GM19351 (cell line): ENCODE results near the gene ZBTB18.

ENCODE experiments used
- ATAC-seq: cut with Tn5 transposase; IDR thresholded peaks from one replicate; pipeline ENCODE4 v1.9.1; 2021; ENCODE audit warnings: mild to moderate bottlenecking, moderate library complexity; ENCODE audit not compliant: unreplicated experiment

Gene ZBTB18

DNA sequence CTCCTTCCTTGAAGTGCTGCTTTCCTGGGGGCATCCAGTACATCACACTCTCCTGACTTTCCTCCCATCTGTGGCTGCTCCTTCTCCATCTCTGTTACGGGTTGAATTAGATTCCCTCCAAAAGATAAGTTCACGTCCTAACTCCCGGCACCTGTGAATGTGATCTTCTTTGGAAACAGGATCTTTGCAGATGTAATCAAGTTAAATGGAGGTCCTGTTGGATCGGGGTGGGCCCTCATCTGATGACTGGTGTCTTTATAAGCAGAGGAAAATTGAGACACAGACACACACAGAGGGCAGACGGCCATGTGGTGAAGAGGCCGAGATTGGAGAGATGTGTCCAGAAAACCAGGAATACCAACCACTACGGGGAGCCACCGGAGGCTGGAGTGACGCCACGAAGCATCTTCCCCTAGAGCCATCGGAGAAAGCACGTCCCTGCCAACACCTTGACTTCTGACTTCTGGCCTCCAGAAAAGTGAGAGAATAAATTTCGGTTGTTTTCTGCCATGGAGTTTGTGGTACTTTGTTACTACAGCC lies 36.0 kb downstream of the ZBTB18 start:
- ATAC-seq = no peak

GRCh38 chr1:244087611-244088010 lies 36.5 kb downstream of the ZBTB18 start:
- ATAC-seq = no peak

DNA sequence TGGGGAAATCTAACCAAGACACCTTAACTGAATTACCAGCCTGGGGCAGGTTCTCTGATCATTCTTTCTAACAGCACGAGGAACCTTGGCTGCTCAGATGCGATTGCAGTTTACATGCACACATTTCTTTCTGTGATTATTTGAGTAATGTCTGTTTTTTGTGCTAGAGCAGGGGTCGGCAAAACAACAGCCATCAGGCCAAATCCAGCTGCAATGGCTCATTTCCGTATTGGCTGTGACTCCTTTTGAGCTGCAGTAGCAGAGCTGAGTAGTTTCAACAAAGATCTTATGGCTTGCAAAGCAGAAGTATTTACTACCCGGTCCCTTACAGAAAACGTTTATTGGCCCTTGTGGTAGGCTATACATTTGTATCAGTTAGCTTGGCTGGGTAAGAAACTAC lies 37.1 kb downstream of the ZBTB18 start:
- ATAC-seq = no peak

GRCh38 chr1:244089561-244089960 lies 38.5 kb downstream of the ZBTB18 start:
- ATAC-seq = no peak

- ATAC-seq = no peak
These were observed 39.6 kb downstream of the ZBTB18 start for GRCh38 chr1:244090645-244091044.

DNA sequence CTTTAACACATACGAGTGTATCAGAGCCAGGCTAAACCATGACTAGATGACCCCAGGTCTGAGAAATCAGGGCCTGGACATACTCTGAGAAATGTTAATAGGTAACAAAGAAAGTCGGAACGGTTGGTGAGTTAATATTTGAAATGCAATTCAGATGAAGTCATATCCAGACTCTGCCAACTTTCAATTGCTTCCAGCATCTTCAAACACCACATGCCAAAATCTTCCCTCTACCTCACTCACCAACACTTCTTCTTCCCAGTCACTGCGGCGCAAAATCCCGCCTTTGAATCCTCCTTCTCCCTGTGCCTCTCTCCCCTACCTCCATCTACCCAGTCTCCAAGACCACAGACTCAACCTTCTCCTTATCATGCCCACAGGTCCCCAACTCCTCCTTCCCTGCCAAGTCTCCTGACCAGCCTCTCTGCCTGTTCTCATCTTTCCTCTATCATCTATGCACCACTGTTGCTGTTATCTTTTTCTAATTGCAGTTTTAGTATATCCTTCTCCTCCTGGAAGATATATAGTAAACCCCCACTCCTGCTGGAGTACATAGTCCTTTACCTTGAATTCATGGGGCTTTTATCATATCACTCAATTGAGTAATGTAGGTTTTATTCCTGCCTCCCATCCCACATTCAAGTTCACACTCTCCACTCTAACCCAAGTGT lies 41.3 kb downstream of the ZBTB18 start:
- no peak for ATAC-seq

- ATAC-seq = no peak
These were observed 42.0 kb downstream of the ZBTB18 start for GRCh38 chr1:244092964-244093638.

GRCh38 chr1:244094880-244095528 lies 43.9 kb downstream of the ZBTB18 start:
- no peak for ATAC-seq

DNA sequence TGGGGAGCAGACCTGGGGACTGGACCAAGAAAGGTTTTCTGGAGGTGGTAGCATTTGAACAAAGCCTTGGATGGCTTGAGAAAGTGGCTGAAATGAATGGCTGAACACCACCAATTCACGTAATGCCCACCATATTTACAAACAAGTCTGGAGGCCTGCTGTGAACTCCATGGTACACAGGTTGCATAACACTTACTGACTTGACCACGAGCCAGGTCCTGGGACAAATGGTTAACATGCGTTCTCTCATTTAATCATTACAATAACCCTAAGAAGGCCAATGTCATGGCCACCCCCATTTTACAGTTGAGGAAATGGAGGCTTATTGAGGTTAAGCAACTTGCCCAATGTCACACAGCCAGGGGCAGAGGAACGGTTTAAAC lies 44.4 kb downstream of the ZBTB18 start:
- ATAC-seq = no peak

DNA sequence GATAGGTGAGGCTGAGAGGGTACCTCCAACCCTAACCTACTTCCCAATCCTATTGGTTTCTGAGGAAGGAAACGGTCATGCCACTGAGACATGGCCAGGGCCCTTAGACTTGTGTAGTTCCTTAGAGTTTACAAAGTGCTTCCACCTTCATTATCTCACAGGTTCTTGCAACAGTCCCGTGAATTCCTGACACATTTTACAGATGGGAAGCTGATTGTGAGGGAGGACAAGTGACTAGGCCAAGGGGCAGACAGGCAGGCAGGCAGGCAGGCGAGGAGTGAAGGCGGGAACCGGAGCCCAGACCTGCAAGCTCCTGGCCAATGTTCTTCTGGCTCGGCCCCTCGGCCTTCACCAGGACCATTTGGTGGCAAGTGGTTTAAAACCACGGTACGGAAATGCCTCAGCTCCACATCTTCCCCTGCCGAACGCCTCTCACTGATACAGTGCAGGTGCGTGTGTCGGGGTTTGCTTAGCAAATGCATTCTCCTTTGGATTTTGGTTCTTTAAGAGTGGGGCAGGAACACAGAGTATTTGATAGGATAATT lies 45.1 kb downstream of the ZBTB18 start:
- no peak for ATAC-seq

DNA sequence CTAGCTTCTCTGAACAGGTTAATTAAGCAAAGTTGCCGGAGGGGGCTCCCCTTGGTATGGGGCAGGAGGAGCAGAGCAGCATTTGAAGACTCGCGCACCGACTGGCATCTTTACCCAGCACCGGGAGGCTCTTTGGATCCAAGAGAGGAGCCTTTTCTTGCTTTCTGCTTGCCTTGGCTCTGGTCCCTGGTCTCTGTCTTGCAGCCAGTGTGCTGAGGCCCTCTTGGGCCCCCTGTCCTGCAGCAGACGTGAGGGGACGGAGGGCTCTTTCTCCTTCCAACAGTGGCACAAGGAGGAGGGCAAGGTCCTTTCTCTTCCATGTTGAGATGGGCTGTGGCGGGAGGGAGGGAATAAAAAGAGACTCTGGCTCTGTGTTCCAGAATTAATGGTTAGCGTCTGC lies 45.6 kb downstream of the ZBTB18 start:
- no peak for ATAC-seq

DNA sequence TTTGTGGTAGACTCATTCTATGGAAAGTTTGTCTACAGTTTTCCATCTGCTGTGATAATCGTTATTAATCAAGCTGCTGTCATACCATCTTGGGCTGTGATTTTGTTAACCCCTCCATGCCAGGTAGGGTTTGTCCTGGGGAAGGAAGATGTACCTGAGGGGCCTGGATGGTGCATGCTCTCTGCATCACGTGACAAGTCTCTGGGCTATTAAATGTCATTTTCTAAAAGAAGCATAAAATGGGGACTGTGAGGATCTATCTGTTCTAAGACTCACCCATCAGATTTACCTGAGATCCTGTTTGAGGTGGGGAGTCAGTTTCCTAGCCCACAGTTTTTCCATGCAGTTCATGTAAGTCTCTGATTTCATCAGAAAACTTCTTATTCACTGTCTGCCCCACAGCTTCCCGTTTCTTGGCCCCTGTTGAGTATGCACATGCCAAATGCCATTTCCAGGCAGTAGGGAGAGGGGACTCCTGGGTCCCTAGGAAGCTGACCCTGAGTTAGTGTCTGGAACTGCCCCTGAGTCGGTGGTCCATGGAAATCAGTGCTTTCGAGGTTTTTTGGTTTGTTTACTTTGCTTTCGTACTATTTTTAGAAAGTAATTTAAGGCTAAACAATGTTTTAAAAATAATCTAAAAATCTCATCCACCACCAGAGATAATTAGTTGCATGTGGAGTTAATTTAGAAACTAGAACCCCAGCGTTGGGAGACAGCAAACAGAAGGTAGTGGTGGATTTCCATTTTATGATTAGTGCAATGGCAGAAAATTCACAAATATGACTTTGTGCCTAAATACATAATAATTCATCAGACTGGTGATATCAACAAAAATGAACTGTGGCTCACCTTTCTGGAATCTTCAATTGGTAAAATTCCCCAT lies 46.7 kb downstream of the ZBTB18 start:
- no peak for ATAC-seq

- ATAC-seq = no peak
These were observed 48.3 kb downstream of the ZBTB18 start for GRCh38 chr1:244099258-244099930.

DNA sequence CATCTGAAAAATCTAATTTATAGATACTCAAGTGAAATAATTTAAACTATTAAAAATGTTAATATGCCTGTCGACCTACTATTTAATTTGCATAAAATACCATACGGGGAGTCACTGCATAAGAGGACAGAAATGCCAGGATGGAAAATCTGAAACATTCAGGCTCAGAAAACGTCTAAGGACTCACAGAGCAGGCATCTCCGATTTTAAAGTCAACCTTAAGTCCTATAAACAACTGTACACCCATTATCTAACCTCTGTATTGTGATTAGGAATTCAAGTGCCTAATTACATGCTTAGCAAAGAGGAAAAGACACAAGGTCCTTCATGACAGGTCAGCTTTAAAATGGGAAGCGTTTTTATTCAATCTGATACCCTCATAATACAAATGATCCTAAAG lies 49.2 kb downstream of the ZBTB18 start:
- no peak for ATAC-seq

- no peak for ATAC-seq
These were observed 49.8 kb downstream of the ZBTB18 start for GRCh38 chr1:244100704-244101453.

- ATAC-seq = no peak
These were observed 51.0 kb downstream of the ZBTB18 start for GRCh38 chr1:244102046-244102445.

GRCh38 chr1:244102468-244102867 lies 51.4 kb downstream of the ZBTB18 start:
- ATAC-seq = no peak

- ATAC-seq = no peak
These were observed 53.4 kb downstream of the ZBTB18 start for GRCh38 chr1:244104309-244105060.

- no peak for ATAC-seq
These were observed 55.1 kb downstream of the ZBTB18 start for GRCh38 chr1:244106176-244106575.
